Stimulated activated CD4-positive, alpha-beta T cell treated with anti-CD3 and anti-CD28 coated beads, Interleukin-2, amount 100 ng/mL, for 48 hours (primary cell): ENCODE data around the gene FBXL2.
A peak's percentile ranks its signal among the peaks of the same experiment; 100 is the strongest.
"Not testable (repeated sequence)": the region's sequence is repeated elsewhere in the genome, so short reads cannot be mapped to it uniquely, and the experiment has no call there.

Experiments
- DNase-seq, 2 donors: peaks; one replicate each; pipeline ENCODE4 v3.0.0-alpha.2; 2020

The FBXL2 gene

GRCh38 chr3:33317963-33318709 is 40.9 kb downstream of the FBXL2 start:
- DNase-seq: no peak

GRCh38 chr3:33318710-33319380 is 41.6 kb downstream of the FBXL2 start:
- no peak for DNase-seq

- no peak for DNase-seq
Measured at GRCh38 chr3:33322412-33322811, 45.2 kb downstream of the FBXL2 start.

GRCh38 chr3:33331414-33331813 is 54.2 kb downstream of the FBXL2 start:
- no peak for DNase-seq

- DNase-seq: no peak
Measured at GRCh38 chr3:33334364-33334763, 57.1 kb downstream of the FBXL2 start.

GRCh38 chr3:33338936-33339465 is 61.8 kb downstream of the FBXL2 start:
- DNase-seq: not testable (repeated sequence)

GRCh38 chr3:33339758-33340157 is 62.5 kb downstream of the FBXL2 start:
- no peak for DNase-seq

- DNase-seq: no peak
Measured at GRCh38 chr3:33355611-33356010, 78.4 kb downstream of the FBXL2 start.

GRCh38 chr3:33358172-33358781 is 81.0 kb downstream of the FBXL2 start:
- DNase-seq: no peak

- DNase-seq: no peak
Measured at GRCh38 chr3:33360136-33360825, 83.0 kb downstream of the FBXL2 start.

- no peak for DNase-seq
Measured at GRCh38 chr3:33363113-33363800, 86.0 kb downstream of the FBXL2 start.

- no peak for DNase-seq
Measured at GRCh38 chr3:33364060-33364459, 86.8 kb downstream of the FBXL2 start.

GRCh38 chr3:33364531-33365128 is 87.4 kb downstream of the FBXL2 start:
- no peak for DNase-seq

- peak; percentile 11 to 35 for DNase-seq
Measured at GRCh38 chr3:33372218-33373081, 95.2 kb downstream of the FBXL2 start.

GRCh38 chr3:33373082-33373437 is 95.8 kb downstream of the FBXL2 start:
- no peak for DNase-seq

GRCh38 chr3:33377489-33377888 is 100.2 kb downstream of the FBXL2 start:
- no peak for DNase-seq

GRCh38 chr3:33377931-33378330 is 100.7 kb downstream of the FBXL2 start:
- DNase-seq: no peak

GRCh38 chr3:33380653-33381052 is 103.4 kb downstream of the FBXL2 start:
- DNase-seq: no peak

- DNase-seq: no peak
Measured at GRCh38 chr3:33383951-33384350, 106.7 kb downstream of the FBXL2 start.

- DNase-seq: peak; percentile 7 to 18
Measured at GRCh38 chr3:33385423-33385822, 108.2 kb downstream of the FBXL2 start.

- DNase-seq: no peak
Measured at GRCh38 chr3:33386631-33387030, 109.4 kb downstream of the FBXL2 start.
